IPS-20b (cell line): ENCODE measurements around the gene LTBP1.

Source experiments
- H3K27ac ChIP-seq: one replicate; pipeline ENCODE4 v1.5.1; 2013; ENCODE audit warnings: low read length
- H3K27me3 ChIP-seq: 2 replicates; pipeline ENCODE4 v1.6.1; 2013; ENCODE audit warnings: mild to moderate bottlenecking, low read length, inconsistent platforms; ENCODE audit not compliant: insufficient read depth
- H3K36me3 ChIP-seq: 2 replicates; pipeline ENCODE4 v1.6.1; 2013; ENCODE audit warnings: low read depth, mild to moderate bottlenecking, inconsistent platforms, low read length, moderate library complexity; ENCODE audit not compliant: insufficient read depth
- H3K4me1 ChIP-seq: 2 replicates; pipeline ENCODE4 v1.6.1; 2013; ENCODE audit warnings: mild to moderate bottlenecking, control low read depth, inconsistent platforms, low read length, moderate library complexity; ENCODE audit not compliant: insufficient read depth
- H3K4me3 ChIP-seq: 2 replicates; pipeline ENCODE4 v1.5.1; 2013; ENCODE audit warnings: mild to moderate bottlenecking, low read length, inconsistent platforms
- H3K9ac ChIP-seq: 2 replicates; pipeline ENCODE4 v1.6.1; 2013; ENCODE audit warnings: low read depth, mild to moderate bottlenecking, inconsistent platforms, low read length, moderate library complexity
- H3K9me3 ChIP-seq: 2 replicates; pipeline ENCODE4 v1.6.1; 2013; ENCODE audit warnings: mild to moderate bottlenecking, low read depth, low read length, inconsistent platforms; ENCODE audit not compliant: insufficient read depth

LTBP1 gene

GRCh38 chr2:33204945-33205344 lies 258.2 kb downstream of the LTBP1 start:
- Histone ChIP-seq H3K27me3 (no peaks in the 10 kb centered on the region), H3K9me3 (no peaks in the 10 kb centered on the region), H3K4me1 (no peaks in the 10 kb centered on the region), H3K27ac (no peak overlapping the region), H3K36me3 (no peaks in the 10 kb centered on the region), H3K4me3 (no peak overlapping the region), H3K9ac (no peak overlapping the region)

GRCh38 chr2:33205693-33206434 lies 259.1 kb downstream of the LTBP1 start:
- Histone ChIP-seq H3K9me3 (no peaks in the 10 kb centered on the region), H3K4me1 (no peaks in the 10 kb centered on the region), H3K9ac (no peak overlapping the region), H3K4me3 (no peak overlapping the region), H3K27me3 (no peaks in the 10 kb centered on the region), H3K27ac (no peak overlapping the region), H3K36me3 (no peaks in the 10 kb centered on the region)

GRCh38 chr2:33207151-33207740 lies 260.5 kb downstream of the LTBP1 start:
- no peaks in the 10 kb centered on the region for H3K27me3 ChIP-seq
- no peak overlapping the region for H3K9ac ChIP-seq
- H3K27ac ChIP-seq, result no peak overlapping the region
- no peak overlapping the region for H3K4me3 ChIP-seq
- H3K9me3 ChIP-seq, result no peaks in the 10 kb centered on the region
- H3K36me3 ChIP-seq, result no peaks in the 10 kb centered on the region
- H3K4me1 ChIP-seq, result no peaks in the 10 kb centered on the region

GRCh38 chr2:33208400-33208799 lies 261.6 kb downstream of the LTBP1 start:
- no peak overlapping the region for H3K27ac ChIP-seq
- H3K9me3 ChIP-seq, result no peaks in the 10 kb centered on the region
- H3K9ac ChIP-seq, result no peak overlapping the region
- H3K27me3 ChIP-seq, result no peaks in the 10 kb centered on the region
- no peak overlapping the region for H3K4me3 ChIP-seq
- no peaks in the 10 kb centered on the region for H3K4me1 ChIP-seq
- no peaks in the 10 kb centered on the region for H3K36me3 ChIP-seq

GRCh38 chr2:33209976-33210375 lies 263.2 kb downstream of the LTBP1 start:
- Histone ChIP-seq H3K9me3 (no peaks in the 10 kb centered on the region), H3K27ac (no peak overlapping the region), H3K36me3 (no peaks in the 10 kb centered on the region), H3K27me3 (no peaks in the 10 kb centered on the region), H3K9ac (no peak overlapping the region), H3K4me1 (no peaks in the 10 kb centered on the region), H3K4me3 (no peak overlapping the region)

- Histone ChIP-seq H3K4me1 (no peaks in the 10 kb centered on the region), H3K36me3 (no peaks in the 10 kb centered on the region), H3K9me3 (no peaks in the 10 kb centered on the region), H3K9ac (no peak overlapping the region), H3K27me3 (no peaks in the 10 kb centered on the region), H3K4me3 (no peak overlapping the region), H3K27ac (no peak overlapping the region)
These were observed 263.9 kb downstream of the LTBP1 start for GRCh38 chr2:33210626-33211025.

- H3K4me1 ChIP-seq, result no peaks in the 10 kb centered on the region
These were observed 265.4 kb downstream of the LTBP1 start for GRCh38 chr2:33212151-33212550.

GRCh38 chr2:33213244-33213643 lies 266.5 kb downstream of the LTBP1 start:
- no peaks in the 10 kb centered on the region for H3K9me3 ChIP-seq
- H3K4me3 ChIP-seq, result no peak overlapping the region
- no peaks in the 10 kb centered on the region for H3K36me3 ChIP-seq
- no peak overlapping the region for H3K9ac ChIP-seq
- H3K27ac ChIP-seq, result no peak overlapping the region
- no peaks in the 10 kb centered on the region for H3K27me3 ChIP-seq
- H3K4me1 ChIP-seq, result no peaks in the 10 kb centered on the region

More at GRCh38 chr2:33212151-33212550, 265.4 kb downstream of the LTBP1 start:
- H3K9me3 ChIP-seq, result no peaks in the 10 kb centered on the region
- no peak overlapping the region for H3K27ac ChIP-seq
- no peak overlapping the region for H3K9ac ChIP-seq
- no peaks in the 10 kb centered on the region for H3K27me3 ChIP-seq
- no peak overlapping the region for H3K4me3 ChIP-seq
- H3K36me3 ChIP-seq, result no peaks in the 10 kb centered on the region

- H3K27ac ChIP-seq, result no peak overlapping the region
These were observed 266.9 kb downstream of the LTBP1 start for GRCh38 chr2:33213648-33214047.

GRCh38 chr2:33214436-33214835 lies 267.7 kb downstream of the LTBP1 start:
- H3K4me3 ChIP-seq, result no peak overlapping the region
- no peaks in the 10 kb centered on the region for H3K36me3 ChIP-seq
- no peak overlapping the region for H3K27ac ChIP-seq
- H3K9ac ChIP-seq, result no peak overlapping the region
- no peaks in the 10 kb centered on the region for H3K27me3 ChIP-seq
- no peaks in the 10 kb centered on the region for H3K4me1 ChIP-seq
- no peaks in the 10 kb centered on the region for H3K9me3 ChIP-seq

More at GRCh38 chr2:33213648-33214047, 266.9 kb downstream of the LTBP1 start:
- Histone ChIP-seq H3K4me3 (no peak overlapping the region), H3K9me3 (no peaks in the 10 kb centered on the region), H3K27me3 (no peaks in the 10 kb centered on the region), H3K9ac (no peak overlapping the region), H3K36me3 (no peaks in the 10 kb centered on the region), H3K4me1 (no peaks in the 10 kb centered on the region)

- H3K9me3 ChIP-seq, result no peaks in the 10 kb centered on the region
- H3K9ac ChIP-seq, result no peak overlapping the region
- no peak overlapping the region for H3K27ac ChIP-seq
- no peaks in the 10 kb centered on the region for H3K36me3 ChIP-seq
- H3K4me3 ChIP-seq, result no peak overlapping the region
- 0 out of 2 replicates have a peak, but pooled peaks cover under 1% of the 10 kb centered on the region for H3K4me1 ChIP-seq
- no peaks in the 10 kb centered on the region for H3K27me3 ChIP-seq
These were observed 268.1 kb downstream of the LTBP1 start for GRCh38 chr2:33214857-33215256.

GRCh38 chr2:33215299-33215698 lies 268.5 kb downstream of the LTBP1 start:
- no peak overlapping the region for H3K9ac ChIP-seq
- H3K9me3 ChIP-seq, result no peaks in the 10 kb centered on the region
- no peak overlapping the region for H3K4me3 ChIP-seq
- H3K27ac ChIP-seq, result no peak overlapping the region
- no peaks in the 10 kb centered on the region for H3K27me3 ChIP-seq
- H3K36me3 ChIP-seq, result no peaks in the 10 kb centered on the region
- H3K4me1 ChIP-seq, result peaks cover 4% of the 10 kb centered on the region; the same call in 1 of the 2 replicates
